OCI-LY1 (cell line): ENCODE measurements around the gene DENND6A.

Experiments
- H2AFZ ChIP-seq: fragments of 200-600 bp; sonication (generic), shearing (Covaris generic); 2 replicates; pipeline ENCODE4 v1.6.0; 2014; ENCODE audit warnings: antibody characterized with exemption, mild to moderate bottlenecking, low read length
- H3F3A ChIP-seq: fragments of 200-600 bp; sonication (generic), shearing (Covaris generic); 2 replicates; pipeline ENCODE4 v1.6.0; 2014; ENCODE audit warnings: mild to moderate bottlenecking, antibody characterized with exemption, low read length, moderate library complexity; ENCODE audit not compliant: insufficient read depth
- H3K27ac ChIP-seq: fragments of 200-600 bp; sonication (generic); 2 replicates; pipeline ENCODE4 v1.5.1; 2014; ENCODE audit warnings: low read length, mixed run types, mild to moderate bottlenecking, low read depth; ENCODE audit not compliant: poor library complexity, severe bottlenecking
- H3K27me3 ChIP-seq: fragments of 200-600 bp; sonication (generic); 2 replicates; pipeline ENCODE4 v1.6.0; 2014; ENCODE audit warnings: antibody characterized with exemption, mild to moderate bottlenecking, low read length, moderate library complexity; ENCODE audit not compliant: insufficient read depth
- H3K36me3 ChIP-seq: fragments of 200-600 bp; sonication (generic); 2 replicates; pipeline ENCODE4 v1.6.1; 2014; ENCODE audit warnings: mild to moderate bottlenecking, antibody characterized with exemption, low read length, moderate library complexity, mixed read lengths; ENCODE audit not compliant: insufficient read depth
- H3K4me1 ChIP-seq: fragments of 200-600 bp; sonication (generic); 2 replicates; pipeline ENCODE4 v1.5.1; 2014; ENCODE audit warnings: mild to moderate bottlenecking, low read length, moderate library complexity; ENCODE audit not compliant: insufficient read depth, severe bottlenecking
- H3K4me2 ChIP-seq: fragments of 200-600 bp; sonication (generic), shearing (Covaris generic); 2 replicates; pipeline ENCODE4 v1.6.1; 2014; ENCODE audit warnings: low read length
- H3K4me3 ChIP-seq: fragments of 200-600 bp; sonication (generic); 2 replicates; pipeline ENCODE4 v1.5.1; 2014; ENCODE audit warnings: low read length, low read depth, mild to moderate bottlenecking, mixed read lengths; ENCODE audit not compliant: poor library complexity, severe bottlenecking
- H3K79me2 ChIP-seq: fragments of 200-600 bp; shearing (Covaris generic); 2 replicates; pipeline ENCODE4 v1.6.1; 2016; ENCODE audit warnings: mixed run types, low read length, mixed read lengths; ENCODE audit not compliant: insufficient read depth
- H3K9ac ChIP-seq: fragments of 200-600 bp; sonication (generic), shearing (Covaris generic); 2 replicates; pipeline ENCODE4 v1.6.1; 2014; ENCODE audit warnings: mild to moderate bottlenecking, low read length, mixed read lengths
- H3K9me2 ChIP-seq: fragments of 200-600 bp; sonication (generic), shearing (Covaris generic); 2 replicates; pipeline ENCODE4 v1.6.1; 2014; ENCODE audit warnings: low read depth, mild to moderate bottlenecking, low read length, mixed read lengths
- H3K9me3 ChIP-seq: fragments of 200-600 bp; shearing (Covaris generic); 2 replicates; pipeline ENCODE4 v1.6.1; 2014; ENCODE audit warnings: low read length, mixed read lengths
- H4K20me1 ChIP-seq: fragments of 200-600 bp; sonication (generic), shearing (Covaris generic); 2 replicates; pipeline ENCODE4 v1.6.0; 2016; ENCODE audit warnings: mild to moderate bottlenecking, low read length; ENCODE audit not compliant: insufficient read depth
- EZH2 ChIP-seq: fragments of 200-600 bp; sonication (generic), shearing (Covaris generic); IDR thresholded peaks from 2 replicates; pipeline ENCODE4 v1.8.0; 2017; ENCODE audit warnings: borderline replicate concordance, mixed run types, mild to moderate bottlenecking, antibody characterized with exemption, low read length, moderate library complexity, mixed read lengths
- TF ChIP-seq, protein P1 (sequence below): fragments of 200-600 bp; sonication (generic), shearing (Covaris generic); IDR thresholded peaks from 2 replicates; pipeline ENCODE4 v1.5.1; 2017; ENCODE audit warnings: mild to moderate bottlenecking, antibody characterized with exemption, low read length, moderate library complexity, mixed read lengths

Gene DENND6A

DNA sequence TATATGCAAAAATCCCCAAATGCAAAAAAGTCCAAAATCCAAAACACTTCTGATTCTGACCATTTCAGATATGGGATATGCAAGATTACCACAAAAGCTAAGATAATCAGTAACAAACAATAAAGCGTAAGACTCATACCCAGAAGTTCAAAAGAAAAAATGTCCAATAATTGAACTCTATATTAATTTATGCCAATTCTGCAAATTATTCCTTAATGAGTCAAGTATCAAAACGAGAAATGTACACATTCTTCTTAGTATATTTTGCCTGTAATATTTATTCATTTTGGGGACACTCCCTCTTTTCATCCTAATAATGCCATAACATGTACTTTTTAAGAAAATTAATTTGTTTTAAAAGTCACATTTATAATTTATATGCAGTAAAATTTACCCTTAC, 37.1 kb downstream of the DENND6A start:
- Histone ChIP-seq H3K36me3 (peaks cover 73% of the 10 kb centered on the region), H3K79me2 (no peaks in the 10 kb centered on the region), H3K9ac (no peak overlapping the region), H3K4me3 (no peak overlapping the region), H3K27ac (no peak overlapping the region), H3K9me2 (no peaks in the 10 kb centered on the region), H3K9me3 (no peaks in the 10 kb centered on the region), H3K4me2 (no peak overlapping the region), H3K4me1 (no peaks in the 10 kb centered on the region), H3K27me3 (no peaks in the 10 kb centered on the region), H3F3A (no peaks in the 10 kb centered on the region), H4K20me1 (no peaks in the 10 kb centered on the region), H2AFZ (no peak overlapping the region)
- no peak for TF ChIP-seq EZH2
- TF ChIP-seq, protein P1, sequence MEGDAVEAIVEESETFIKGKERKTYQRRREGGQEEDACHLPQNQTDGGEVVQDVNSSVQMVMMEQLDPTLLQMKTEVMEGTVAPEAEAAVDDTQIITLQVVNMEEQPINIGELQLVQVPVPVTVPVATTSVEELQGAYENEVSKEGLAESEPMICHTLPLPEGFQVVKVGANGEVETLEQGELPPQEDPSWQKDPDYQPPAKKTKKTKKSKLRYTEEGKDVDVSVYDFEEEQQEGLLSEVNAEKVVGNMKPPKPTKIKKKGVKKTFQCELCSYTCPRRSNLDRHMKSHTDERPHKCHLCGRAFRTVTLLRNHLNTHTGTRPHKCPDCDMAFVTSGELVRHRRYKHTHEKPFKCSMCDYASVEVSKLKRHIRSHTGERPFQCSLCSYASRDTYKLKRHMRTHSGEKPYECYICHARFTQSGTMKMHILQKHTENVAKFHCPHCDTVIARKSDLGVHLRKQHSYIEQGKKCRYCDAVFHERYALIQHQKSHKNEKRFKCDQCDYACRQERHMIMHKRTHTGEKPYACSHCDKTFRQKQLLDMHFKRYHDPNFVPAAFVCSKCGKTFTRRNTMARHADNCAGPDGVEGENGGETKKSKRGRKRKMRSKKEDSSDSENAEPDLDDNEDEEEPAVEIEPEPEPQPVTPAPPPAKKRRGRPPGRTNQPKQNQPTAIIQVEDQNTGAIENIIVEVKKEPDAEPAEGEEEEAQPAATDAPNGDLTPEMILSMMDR, result no peak

DNA sequence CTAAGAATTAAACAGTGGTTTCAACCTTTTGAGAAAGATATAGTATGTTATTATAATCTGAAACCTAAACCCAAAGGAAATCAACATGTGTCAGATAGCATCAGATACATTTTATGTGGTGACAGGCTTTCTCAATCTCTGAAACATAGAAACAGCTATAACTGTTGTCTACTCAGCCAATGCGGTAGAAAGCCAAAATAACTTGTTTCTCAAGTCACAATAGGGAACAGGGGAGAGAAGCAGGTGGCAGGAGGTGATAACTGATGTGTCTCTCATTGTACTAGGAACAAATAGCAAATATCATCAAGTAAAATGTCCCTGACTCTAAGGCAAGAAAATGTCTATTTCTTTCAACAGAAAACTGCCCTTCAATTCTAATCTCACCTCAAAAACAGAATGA, 38.6 kb downstream of the DENND6A start:
- Histone ChIP-seq H3K4me1 (no peaks in the 10 kb centered on the region), H3K36me3 (peaks cover 65% of the 10 kb centered on the region), H3K4me2 (no peak overlapping the region), H4K20me1 (no peaks in the 10 kb centered on the region), H3K9me2 (no peaks in the 10 kb centered on the region), H3K9me3 (no peaks in the 10 kb centered on the region), H3F3A (no peaks in the 10 kb centered on the region), H2AFZ (no peak overlapping the region), H3K79me2 (no peaks in the 10 kb centered on the region), H3K9ac (no peak overlapping the region), H3K4me3 (no peak overlapping the region), H3K27me3 (no peaks in the 10 kb centered on the region), H3K27ac (no peak overlapping the region)
- no peak for TF ChIP-seq EZH2
- TF ChIP-seq, protein P1, result no peak

DNA sequence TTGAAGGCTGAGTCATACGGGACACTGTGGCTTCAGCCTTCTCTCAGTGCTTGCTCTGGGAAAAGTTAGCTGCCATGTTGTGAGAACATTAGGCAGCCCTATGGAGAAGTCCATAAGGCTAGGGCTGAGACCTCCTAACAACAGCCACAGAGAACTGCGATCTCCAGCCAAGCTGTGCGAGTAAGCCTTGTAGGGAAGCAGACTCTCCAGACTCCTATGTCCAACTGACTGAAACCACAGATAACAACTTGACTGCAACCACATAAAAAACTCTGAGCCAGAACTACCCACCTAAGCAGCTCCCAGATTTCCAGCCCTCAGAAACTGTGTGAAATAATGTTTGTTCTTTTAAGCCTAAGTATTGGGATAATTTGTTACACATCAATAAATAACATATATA, 40.7 kb downstream of the DENND6A start:
- H3K4me1 ChIP-seq, result no peaks in the 10 kb centered on the region
- no peaks in the 10 kb centered on the region for H3K79me2 ChIP-seq
- H3K27me3 ChIP-seq, result no peaks in the 10 kb centered on the region
- H3F3A ChIP-seq, result no peaks in the 10 kb centered on the region
- peaks cover 4% of the 10 kb centered on the region; the same call in 1 of the 2 replicates for H3K9me3 ChIP-seq
- no peak overlapping the region for H3K4me2 ChIP-seq
- no peak for TF ChIP-seq EZH2
- TF ChIP-seq, protein P1, result no peak
- no peaks in the 10 kb centered on the region for H3K9me2 ChIP-seq
- no peak overlapping the region for H2AFZ ChIP-seq
- H3K4me3 ChIP-seq, result no peak overlapping the region
- H3K9ac ChIP-seq, result no peak overlapping the region
- H3K27ac ChIP-seq, result no peak overlapping the region
- no peaks in the 10 kb centered on the region for H4K20me1 ChIP-seq
- peaks cover 61% of the 10 kb centered on the region for H3K36me3 ChIP-seq
